T-helper 1 cell treated with Interleukin-12 subunit alpha and Interleukin-12 subunit beta and Interleukin-4 antibody, amounts not matched to agents 30 μg/mL and 1 μg/mL, for 36 hours (primary cell): ENCODE results near the gene PAPPA.

ENCODE experiments used
- H3K27ac Mint-ChIP-seq: one replicate; pipeline ENCODE4 v1.8.0; 2021; ENCODE audit warnings: mild to moderate bottlenecking, mixed read lengths
- H3K27me3 Mint-ChIP-seq: one replicate; pipeline ENCODE4 v1.8.0; 2021; ENCODE audit warnings: low read depth, mixed read lengths
- H3K36me3 Mint-ChIP-seq: one replicate; pipeline ENCODE4 v1.8.0; 2021; ENCODE audit warnings: low read depth, mixed read lengths
- H3K4me1 Mint-ChIP-seq: one replicate; pipeline ENCODE4 v1.8.0; 2021; ENCODE audit warnings: low read depth, mixed read lengths
- H3K4me3 Mint-ChIP-seq: one replicate; pipeline ENCODE4 v1.8.0; 2021; ENCODE audit warnings: mild to moderate bottlenecking, moderate library complexity, mixed read lengths
- H3K9me3 Mint-ChIP-seq: one replicate; pipeline ENCODE4 v1.8.0; 2021; ENCODE audit warnings: mixed read lengths

PAPPA gene

GRCh38 chr9:116209414-116210116, 56.0 kb downstream of the PAPPA start:
- Mint-ChIP-seq H3K4me1 (no peaks in the 10 kb centered on the region), H3K4me3 (no peak overlapping the region), H3K9me3 (no peaks in the 10 kb centered on the region), H3K27me3 (no peaks in the 10 kb centered on the region), H3K27ac (no peak overlapping the region), H3K36me3 (no peaks in the 10 kb centered on the region)

DNA sequence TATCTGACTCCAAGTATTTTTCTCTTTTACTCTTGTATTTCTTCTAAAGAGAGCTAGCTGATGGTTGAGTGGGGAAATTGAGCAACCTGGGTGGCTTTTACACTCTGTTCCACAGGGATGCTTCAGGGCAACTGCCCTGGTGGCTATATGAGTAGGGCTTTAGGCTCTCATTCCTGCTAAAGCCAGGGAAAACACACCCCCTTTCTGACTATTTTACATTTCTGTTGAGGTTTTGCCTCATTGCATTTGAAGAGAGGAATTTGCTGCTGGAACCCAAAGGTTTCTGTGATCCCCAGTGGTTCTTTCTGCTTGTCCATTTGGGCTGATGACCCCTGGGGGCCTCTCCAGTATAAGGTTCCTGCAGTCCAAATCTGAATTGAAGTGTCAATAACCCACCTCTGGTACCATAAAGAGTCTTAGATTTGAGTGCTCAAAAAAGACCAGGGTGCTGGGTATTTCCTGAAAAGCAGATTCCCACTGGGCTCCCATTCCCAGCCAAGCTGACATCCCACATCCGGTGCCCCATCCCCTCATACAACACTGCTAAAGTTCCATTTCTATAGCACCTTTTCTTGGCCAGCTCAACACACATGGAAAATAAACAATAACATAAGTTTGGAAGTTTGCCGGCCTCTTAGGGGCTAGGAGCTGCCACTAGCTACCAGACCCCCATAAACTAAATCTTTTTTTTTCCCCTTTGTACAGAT, 59.5 kb downstream of the PAPPA start:
- H3K9me3 Mint-ChIP-seq = no peaks in the 10 kb centered on the region
- H3K36me3 Mint-ChIP-seq = no peaks in the 10 kb centered on the region
- no peaks in the 10 kb centered on the region for H3K4me1 Mint-ChIP-seq
- no peak overlapping the region for H3K27ac Mint-ChIP-seq
- no peak overlapping the region for H3K4me3 Mint-ChIP-seq
- H3K27me3 Mint-ChIP-seq = no peaks in the 10 kb centered on the region

- Mint-ChIP-seq H3K36me3 (no peaks in the 10 kb centered on the region), H3K27me3 (no peaks in the 10 kb centered on the region), H3K9me3 (no peaks in the 10 kb centered on the region), H3K27ac (no peak overlapping the region), H3K4me3 (no peak overlapping the region), H3K4me1 (no peaks in the 10 kb centered on the region)
Observed at GRCh38 chr9:116213693-116214047, 60.1 kb downstream of the PAPPA start.

DNA sequence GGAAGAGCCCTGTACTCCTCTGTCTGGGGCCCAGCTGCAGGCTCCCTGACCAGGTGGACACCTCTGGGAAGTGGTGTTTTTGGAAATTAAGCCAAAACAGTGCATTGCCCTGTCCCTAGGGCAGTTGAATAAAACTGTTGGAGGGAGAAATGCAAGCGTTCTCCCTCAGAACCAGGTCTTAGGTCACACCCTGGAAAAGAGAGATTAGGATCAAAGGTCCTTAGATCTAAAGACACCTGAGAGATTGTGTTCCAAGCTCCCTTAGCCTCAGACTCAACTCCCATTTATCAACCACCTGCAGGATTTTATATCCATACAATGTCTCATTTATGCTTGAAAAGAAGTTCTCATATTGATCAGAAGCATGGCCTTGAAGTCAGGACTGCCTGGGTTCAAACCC, 64.8 kb downstream of the PAPPA start:
- Mint-ChIP-seq H3K4me3 (no peak overlapping the region), H3K27me3 (no peaks in the 10 kb centered on the region), H3K4me1 (no peaks in the 10 kb centered on the region), H3K9me3 (no peaks in the 10 kb centered on the region), H3K27ac (no peak overlapping the region), H3K36me3 (no peaks in the 10 kb centered on the region)

GRCh38 chr9:116219686-116220085, 66.1 kb downstream of the PAPPA start:
- Mint-ChIP-seq H3K27me3 (no peaks in the 10 kb centered on the region), H3K27ac (no peak overlapping the region), H3K4me3 (no peak overlapping the region), H3K36me3 (no peaks in the 10 kb centered on the region), H3K9me3 (no peaks in the 10 kb centered on the region), H3K4me1 (no peaks in the 10 kb centered on the region)

DNA sequence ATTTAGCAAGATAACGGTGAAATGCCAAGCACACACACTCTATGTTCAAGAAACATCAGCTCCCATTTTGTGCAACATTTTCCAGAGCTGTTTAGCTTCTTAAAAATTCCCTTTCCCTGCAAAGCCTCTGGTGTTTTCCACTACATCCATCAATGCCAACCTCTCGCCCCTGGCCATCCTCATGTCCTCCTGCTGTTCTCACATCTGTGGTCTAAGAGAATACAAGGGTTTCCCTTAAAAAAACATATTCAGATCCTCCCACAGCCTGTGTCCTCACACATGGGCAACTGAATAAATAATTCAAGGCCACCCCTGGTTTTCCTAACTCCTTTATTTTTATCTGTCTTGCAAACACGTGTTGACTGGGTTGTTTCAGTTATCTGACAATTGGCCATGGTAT, 70.3 kb downstream of the PAPPA start:
- H3K4me3 Mint-ChIP-seq = no peak overlapping the region
- no peak overlapping the region for H3K27ac Mint-ChIP-seq
- no peaks in the 10 kb centered on the region for H3K27me3 Mint-ChIP-seq
- no peaks in the 10 kb centered on the region for H3K36me3 Mint-ChIP-seq
- H3K4me1 Mint-ChIP-seq = no peaks in the 10 kb centered on the region
- no peaks in the 10 kb centered on the region for H3K9me3 Mint-ChIP-seq

DNA sequence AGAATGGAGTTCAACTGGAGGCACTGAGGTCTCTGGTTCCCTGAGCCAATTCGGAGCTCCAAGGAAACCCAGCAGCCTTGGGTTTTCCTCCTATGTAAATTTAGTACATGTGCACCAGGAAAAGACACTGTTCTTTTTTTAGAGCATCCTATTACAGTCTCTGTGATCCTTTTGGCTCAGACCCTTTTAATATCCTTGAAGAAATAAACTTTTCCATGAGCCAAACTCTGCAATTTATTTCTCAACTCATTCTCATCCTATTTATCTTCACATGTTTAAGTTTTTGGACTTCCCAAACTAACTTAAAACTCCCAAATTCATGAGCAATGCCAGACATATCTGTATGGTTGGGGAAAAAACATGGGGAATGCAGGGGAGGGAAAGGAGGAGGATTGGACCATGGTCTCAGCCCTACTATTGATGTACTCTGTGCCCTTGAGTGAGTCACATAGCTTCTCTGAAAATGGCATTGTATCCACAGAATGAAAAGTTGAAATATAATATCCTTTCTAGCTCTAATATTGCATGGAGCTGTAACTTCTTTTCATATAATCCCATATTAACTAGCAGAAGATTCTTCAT, 76.6 kb downstream of the PAPPA start:
- Mint-ChIP-seq H3K9me3 (no peaks in the 10 kb centered on the region), H3K4me1 (no peaks in the 10 kb centered on the region), H3K4me3 (no peak overlapping the region), H3K27me3 (no peaks in the 10 kb centered on the region), H3K36me3 (no peaks in the 10 kb centered on the region), H3K27ac (no peak overlapping the region)

GRCh38 chr9:116232424-116233159, 79.0 kb downstream of the PAPPA start:
- H3K27ac Mint-ChIP-seq = no peak overlapping the region
- H3K4me3 Mint-ChIP-seq = no peak overlapping the region
- H3K27me3 Mint-ChIP-seq = no peaks in the 10 kb centered on the region
- no peaks in the 10 kb centered on the region for H3K36me3 Mint-ChIP-seq
- no peaks in the 10 kb centered on the region for H3K4me1 Mint-ChIP-seq
- no peaks in the 10 kb centered on the region for H3K9me3 Mint-ChIP-seq

DNA sequence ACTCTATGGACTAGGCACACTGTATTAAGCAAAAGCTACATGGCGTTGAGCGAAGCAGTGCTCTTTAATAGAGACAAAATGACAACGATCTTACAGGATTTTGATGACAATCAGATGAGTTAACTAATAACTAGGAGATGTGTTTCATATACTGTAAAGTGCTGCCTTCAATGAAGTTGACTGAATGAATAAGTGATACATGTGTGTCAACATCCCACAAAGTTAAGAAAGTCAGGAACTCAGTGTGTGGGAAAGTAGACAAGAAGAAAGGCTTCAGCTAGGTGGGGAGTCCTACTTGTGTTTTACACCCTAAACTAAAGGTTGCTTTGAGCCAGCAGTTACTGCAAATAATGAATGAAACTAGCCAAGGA, 79.6 kb downstream of the PAPPA start:
- H3K27ac Mint-ChIP-seq = no peak overlapping the region
- no peaks in the 10 kb centered on the region for H3K36me3 Mint-ChIP-seq
- no peaks in the 10 kb centered on the region for H3K9me3 Mint-ChIP-seq
- H3K4me1 Mint-ChIP-seq = no peaks in the 10 kb centered on the region
- no peak overlapping the region for H3K4me3 Mint-ChIP-seq
- H3K27me3 Mint-ChIP-seq = no peaks in the 10 kb centered on the region

DNA sequence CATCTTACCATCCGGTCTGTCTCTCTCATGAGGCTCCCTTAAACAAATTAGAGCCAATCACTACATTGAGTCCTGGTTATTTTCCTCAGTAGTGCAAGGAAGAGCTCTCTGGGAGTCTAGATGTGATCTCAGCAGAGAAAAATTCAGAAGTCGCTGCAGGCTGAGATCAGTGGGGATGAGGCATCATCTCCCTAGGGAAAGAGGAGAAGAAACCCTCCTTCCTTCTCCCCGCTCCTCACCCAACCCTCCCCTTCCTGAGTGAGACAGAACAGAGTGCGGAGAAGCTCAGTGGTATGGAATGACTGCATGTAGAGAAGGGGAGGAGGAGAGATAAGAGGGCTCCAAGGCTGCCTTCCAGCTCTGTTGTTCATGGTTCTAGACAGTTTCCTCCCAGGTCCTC, 80.5 kb downstream of the PAPPA start:
- no peaks in the 10 kb centered on the region for H3K9me3 Mint-ChIP-seq
- H3K27me3 Mint-ChIP-seq = no peaks in the 10 kb centered on the region

DNA sequence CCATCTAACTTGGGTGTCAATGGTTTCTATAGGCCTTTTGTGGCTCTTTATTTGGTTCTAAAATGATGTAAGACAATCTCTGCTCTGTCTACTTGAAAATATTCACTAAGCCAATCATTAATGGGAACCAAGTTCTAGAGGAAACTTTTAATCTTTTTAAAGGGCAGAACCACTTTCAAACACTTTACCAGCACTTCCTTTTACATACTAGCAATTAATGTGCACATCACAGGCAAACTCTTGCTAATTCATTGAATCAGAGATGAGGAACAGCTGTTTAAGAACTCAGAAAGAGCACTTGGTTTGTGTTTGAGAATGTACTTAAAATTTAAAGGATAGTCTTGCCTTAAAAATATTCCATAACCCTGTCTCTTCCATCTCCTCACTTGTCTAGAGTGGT, 83.4 kb downstream of the PAPPA start:
- Mint-ChIP-seq H3K27ac (no peak overlapping the region), H3K9me3 (no peaks in the 10 kb centered on the region), H3K4me1 (no peaks in the 10 kb centered on the region), H3K4me3 (no peak overlapping the region), H3K27me3 (no peaks in the 10 kb centered on the region), H3K36me3 (no peaks in the 10 kb centered on the region)

More for the DNA sequence above, 80.5 kb downstream of the PAPPA start:
- Mint-ChIP-seq H3K4me1 (no peaks in the 10 kb centered on the region), H3K36me3 (no peaks in the 10 kb centered on the region), H3K27ac (no peak overlapping the region), H3K4me3 (no peak overlapping the region)

DNA sequence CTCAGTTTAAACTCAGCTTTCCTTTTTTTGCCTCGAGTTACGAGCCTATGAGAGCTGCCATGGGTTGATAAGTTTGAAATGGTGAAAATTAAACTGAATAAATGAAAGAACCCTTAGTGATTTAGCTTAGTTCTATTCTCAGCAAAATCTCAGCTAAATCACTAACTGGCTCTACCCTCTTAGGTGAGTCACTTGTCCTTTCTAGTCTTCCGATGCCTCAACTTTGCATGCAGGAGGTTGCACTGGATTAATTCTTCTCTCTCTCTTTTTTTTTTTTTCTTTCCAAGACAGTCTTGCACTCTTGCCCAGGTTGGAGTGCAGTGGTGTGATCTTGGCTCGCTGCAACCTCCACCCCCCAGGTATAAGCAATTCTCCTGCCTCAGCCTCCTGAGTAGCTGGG, 83.9 kb downstream of the PAPPA start:
- H3K4me3 Mint-ChIP-seq = no peak overlapping the region
- H3K9me3 Mint-ChIP-seq = no peaks in the 10 kb centered on the region
- H3K27me3 Mint-ChIP-seq = no peaks in the 10 kb centered on the region
- H3K4me1 Mint-ChIP-seq = no peaks in the 10 kb centered on the region
- H3K36me3 Mint-ChIP-seq = no peaks in the 10 kb centered on the region
- no peak overlapping the region for H3K27ac Mint-ChIP-seq

- no peak overlapping the region for H3K4me3 Mint-ChIP-seq
- H3K36me3 Mint-ChIP-seq = no peaks in the 10 kb centered on the region
- no peaks in the 10 kb centered on the region for H3K4me1 Mint-ChIP-seq
- H3K9me3 Mint-ChIP-seq = no peaks in the 10 kb centered on the region
- H3K27ac Mint-ChIP-seq = no peak overlapping the region
- H3K27me3 Mint-ChIP-seq = no peaks in the 10 kb centered on the region
Observed at GRCh38 chr9:116238225-116238624, 84.6 kb downstream of the PAPPA start.

DNA sequence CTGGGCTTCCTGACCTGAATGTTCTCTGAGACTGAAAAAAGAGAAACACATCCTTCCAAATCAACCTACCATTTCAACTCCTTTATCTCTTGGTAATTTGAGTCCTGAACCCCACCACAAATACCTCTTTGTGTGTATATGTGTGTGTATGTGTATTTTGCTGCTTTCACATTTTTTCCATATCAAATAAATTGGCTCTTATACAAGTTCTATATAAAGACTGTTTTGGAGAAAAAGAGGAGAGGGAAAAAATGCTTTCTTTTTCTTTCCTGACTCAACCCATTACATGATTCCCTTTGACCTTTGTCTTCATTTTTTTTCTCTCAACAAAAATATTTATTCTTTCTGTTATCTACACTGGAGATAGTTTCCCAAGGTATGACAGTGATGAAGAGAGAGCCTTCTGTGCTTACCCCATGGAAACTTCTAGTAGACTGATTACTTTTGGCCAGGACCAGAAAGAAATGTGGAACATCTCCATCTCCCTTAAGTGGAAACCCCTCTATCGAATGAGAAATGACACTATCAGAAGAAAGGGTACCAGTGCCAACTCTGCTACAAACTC, 85.3 kb downstream of the PAPPA start:
- no peaks in the 10 kb centered on the region for H3K27me3 Mint-ChIP-seq
- H3K4me3 Mint-ChIP-seq = no peak overlapping the region
- H3K9me3 Mint-ChIP-seq = no peaks in the 10 kb centered on the region
- no peak overlapping the region for H3K27ac Mint-ChIP-seq
- no peaks in the 10 kb centered on the region for H3K36me3 Mint-ChIP-seq
- H3K4me1 Mint-ChIP-seq = no peaks in the 10 kb centered on the region
